Dendritic cell treated with granulocyte-macrophage colony-stimulating factor and Interleukin-4, amounts not matched to agents 40 ng/mL and 50 ng/mL, for 4 days (primary cell): ENCODE results near the gene VWF.

Experiments
- H3K27ac Mint-ChIP-seq: one replicate; pipeline ENCODE4 v1.8.0; 2022; ENCODE audit warnings: mild to moderate bottlenecking, mixed read lengths
- H3K27me3 Mint-ChIP-seq: one replicate; pipeline ENCODE4 v1.8.0; 2022; ENCODE audit warnings: mild to moderate bottlenecking, mixed read lengths
- H3K36me3 Mint-ChIP-seq: one replicate; pipeline ENCODE4 v1.8.0; 2022; ENCODE audit warnings: low read depth, mixed read lengths
- H3K4me1 Mint-ChIP-seq: one replicate; pipeline ENCODE4 v1.8.0; 2022; ENCODE audit warnings: low read depth, mixed read lengths
- H3K4me3 Mint-ChIP-seq: one replicate; pipeline ENCODE4 v1.8.0; 2022; ENCODE audit warnings: mild to moderate bottlenecking, moderate library complexity, mixed read lengths
- H3K9me3 Mint-ChIP-seq: one replicate; pipeline ENCODE4 v1.8.0; 2022; ENCODE audit warnings: mixed read lengths
- intact Hi-C: fragments of 100-400 bp; cut with micrococcal nuclease; formaldehyde crosslinking; loops from one replicate; pipeline ENCODE4 v1.15.0; 2022

The VWF gene

DNA sequence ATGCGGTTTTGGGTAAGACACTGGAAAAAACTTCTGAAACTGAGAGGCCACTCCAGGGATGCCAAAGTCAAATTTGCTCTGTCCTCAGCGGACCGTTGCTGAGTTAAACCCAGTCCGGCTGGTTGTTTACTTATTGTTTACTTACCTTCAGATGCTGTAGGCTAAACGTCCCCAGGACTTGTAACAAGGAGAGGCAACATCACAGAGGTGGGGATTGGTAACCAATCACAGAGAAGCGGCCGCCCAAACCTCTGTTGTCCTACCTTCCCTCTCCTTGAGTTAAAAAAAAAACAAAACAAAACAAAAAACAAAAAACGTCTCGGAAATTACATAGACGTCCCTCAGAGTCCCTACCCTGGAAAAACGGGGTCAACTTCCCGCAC, 179.8 kb downstream of the VWF start:
- Mint-ChIP-seq H3K27ac (no peak overlapping the region), H3K36me3 (no peaks in the 10 kb centered on the region), H3K4me3 (no peak overlapping the region), H3K9me3 (no peaks in the 10 kb centered on the region), H3K4me1 (peaks cover 6% of the 10 kb centered on the region), H3K27me3 (peaks cover 58% of the 10 kb centered on the region)
- intact Hi-C loops = no loop called here

DNA sequence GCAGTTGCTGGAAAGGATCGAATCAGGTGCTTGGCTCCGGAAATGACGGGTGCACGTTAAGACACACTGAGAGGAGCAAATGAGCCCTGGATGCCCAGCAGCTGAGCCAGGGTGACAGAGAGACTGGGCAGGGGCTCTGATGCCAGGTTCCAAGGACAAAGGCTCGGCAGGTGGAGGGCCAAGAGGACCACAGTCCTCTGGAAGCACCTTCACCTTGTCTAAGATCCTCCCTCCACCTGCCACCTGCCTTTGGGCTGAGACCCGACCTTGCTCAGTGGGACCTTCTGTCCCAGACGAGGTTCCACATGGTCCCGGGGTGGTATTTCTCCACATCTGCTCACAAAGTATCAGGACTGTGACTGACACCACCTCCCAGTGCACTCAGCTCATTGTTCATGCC, 180.4 kb downstream of the VWF start:
- intact Hi-C loops = no loop called here
- Mint-ChIP-seq H3K27ac (no peak overlapping the region), H3K4me1 (peaks cover 6% of the 10 kb centered on the region), H3K9me3 (no peaks in the 10 kb centered on the region), H3K36me3 (no peaks in the 10 kb centered on the region), H3K27me3 (peaks cover 58% of the 10 kb centered on the region), H3K4me3 (no peak overlapping the region)

DNA sequence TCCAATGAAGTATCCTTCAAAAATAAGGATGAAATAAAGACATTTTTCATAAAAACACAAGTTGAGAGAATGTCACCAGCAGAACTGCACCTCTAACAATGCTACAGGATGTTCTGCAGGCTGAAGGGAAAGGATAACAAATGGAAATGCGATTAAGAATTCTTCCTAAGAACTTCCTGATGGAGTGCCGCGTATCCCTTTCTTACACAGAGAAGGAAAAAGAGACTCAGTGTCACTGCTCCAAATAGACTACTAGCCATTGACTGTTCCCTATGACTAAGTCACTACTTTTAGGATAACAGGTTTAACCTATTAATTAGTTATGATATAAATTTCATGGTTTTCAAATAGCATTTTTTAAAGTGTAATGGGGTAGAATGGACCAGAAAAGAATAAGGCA, 182.6 kb downstream of the VWF start:
- Mint-ChIP-seq H3K4me1 (peaks cover 6% of the 10 kb centered on the region), H3K36me3 (no peaks in the 10 kb centered on the region), H3K4me3 (no peak overlapping the region), H3K27ac (no peak overlapping the region), H3K27me3 (peaks cover 51% of the 10 kb centered on the region), H3K9me3 (no peaks in the 10 kb centered on the region)
- intact Hi-C loops = no loop called here

- intact Hi-C loops = no loop called here
- Mint-ChIP-seq H3K27ac (no peak overlapping the region), H3K4me1 (no peaks in the 10 kb centered on the region), H3K4me3 (no peak overlapping the region), H3K36me3 (no peaks in the 10 kb centered on the region), H3K27me3 (peaks cover 7% of the 10 kb centered on the region), H3K9me3 (no peaks in the 10 kb centered on the region)
Measured at GRCh38 chr12:5927732-5928516, 196.5 kb downstream of the VWF start.

- Mint-ChIP-seq H3K27ac (no peak overlapping the region), H3K27me3 (peaks cover 7% of the 10 kb centered on the region), H3K4me1 (no peaks in the 10 kb centered on the region), H3K4me3 (no peak overlapping the region), H3K9me3 (no peaks in the 10 kb centered on the region), H3K36me3 (no peaks in the 10 kb centered on the region)
- intact Hi-C loops = no loop called here
Measured at GRCh38 chr12:5925646-5926045, 198.8 kb downstream of the VWF start.

DNA sequence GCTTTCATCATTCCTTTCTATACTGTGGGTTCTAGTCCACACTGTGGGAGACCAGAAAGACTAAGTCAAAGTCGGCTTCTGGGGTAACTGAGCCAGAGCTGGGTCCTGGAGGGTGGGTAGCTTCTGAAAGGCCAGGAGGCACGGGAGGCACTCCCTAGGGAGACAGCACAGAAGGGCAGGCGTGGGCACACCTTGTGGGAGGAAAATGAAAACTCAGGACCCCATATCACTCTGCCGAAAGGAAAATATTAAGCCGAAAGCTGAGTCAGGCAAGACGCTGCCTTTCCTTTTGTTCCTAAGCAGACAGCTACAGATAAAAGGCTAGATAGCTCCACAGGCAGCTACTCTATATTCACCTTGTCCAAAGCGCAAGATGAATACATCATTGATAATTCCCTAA, 200.1 kb downstream of the VWF start:
- H3K27me3 Mint-ChIP-seq = peaks cover 7% of the 10 kb centered on the region
- no peak overlapping the region for H3K27ac Mint-ChIP-seq
- no peaks in the 10 kb centered on the region for H3K4me1 Mint-ChIP-seq
- no peak overlapping the region for H3K4me3 Mint-ChIP-seq
- no peaks in the 10 kb centered on the region for H3K36me3 Mint-ChIP-seq
- no peaks in the 10 kb centered on the region for H3K9me3 Mint-ChIP-seq
- intact Hi-C loops = no loop called here

DNA sequence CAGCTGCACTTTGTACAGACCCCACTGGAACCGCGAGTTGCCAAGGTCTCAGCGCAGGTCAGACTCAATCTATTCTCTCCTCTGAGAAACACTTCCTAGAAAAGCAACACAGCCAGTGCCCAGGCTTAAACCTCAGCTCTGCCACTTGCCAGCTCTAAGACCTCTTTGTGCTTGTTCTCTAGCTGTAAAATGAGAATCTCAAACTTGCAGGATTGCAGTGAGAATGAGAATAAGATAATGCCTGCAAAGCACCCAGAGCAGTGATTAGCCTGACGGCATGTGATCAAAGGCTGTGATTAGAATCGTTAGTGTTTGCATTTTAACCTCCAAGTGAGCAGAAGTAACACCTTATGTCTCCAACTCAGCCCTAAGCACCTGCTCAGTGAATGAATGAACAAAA, 200.7 kb downstream of the VWF start:
- H3K36me3 Mint-ChIP-seq = no peaks in the 10 kb centered on the region
- H3K4me1 Mint-ChIP-seq = no peaks in the 10 kb centered on the region
- no peaks in the 10 kb centered on the region for H3K9me3 Mint-ChIP-seq
- H3K27me3 Mint-ChIP-seq = peaks cover 5% of the 10 kb centered on the region
- intact Hi-C loops = no loop called here
- no peak overlapping the region for H3K4me3 Mint-ChIP-seq
- H3K27ac Mint-ChIP-seq = no peak overlapping the region

DNA sequence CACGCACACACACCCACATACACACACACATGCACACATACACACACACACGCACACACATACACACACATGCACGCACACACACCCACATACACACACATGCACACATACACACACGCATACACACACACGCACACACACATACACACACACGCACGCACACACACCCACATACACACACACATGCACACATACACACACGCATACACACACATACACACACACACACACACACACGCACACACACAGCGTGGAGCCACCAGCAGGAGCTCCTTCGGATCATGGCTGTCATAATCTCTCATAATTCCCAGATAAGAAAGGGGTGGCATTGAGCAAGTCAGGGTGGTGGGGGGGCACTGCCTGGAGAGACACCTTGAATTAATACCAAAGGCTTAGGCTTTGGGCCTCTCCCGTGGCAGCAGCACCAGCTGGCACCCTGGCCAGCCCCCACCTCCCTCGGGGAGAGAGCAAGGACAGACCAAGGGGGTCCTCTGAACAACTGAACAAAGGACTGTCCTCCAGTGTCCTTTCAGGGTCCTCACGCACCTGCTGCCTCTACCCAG, 201.3 kb downstream of the VWF start:
- Mint-ChIP-seq H3K27me3 (peaks cover 5% of the 10 kb centered on the region), H3K4me3 (no peak overlapping the region), H3K9me3 (no peaks in the 10 kb centered on the region), H3K27ac (no peak overlapping the region), H3K36me3 (no peaks in the 10 kb centered on the region), H3K4me1 (no peaks in the 10 kb centered on the region)
- intact Hi-C loops = no loop called here

DNA sequence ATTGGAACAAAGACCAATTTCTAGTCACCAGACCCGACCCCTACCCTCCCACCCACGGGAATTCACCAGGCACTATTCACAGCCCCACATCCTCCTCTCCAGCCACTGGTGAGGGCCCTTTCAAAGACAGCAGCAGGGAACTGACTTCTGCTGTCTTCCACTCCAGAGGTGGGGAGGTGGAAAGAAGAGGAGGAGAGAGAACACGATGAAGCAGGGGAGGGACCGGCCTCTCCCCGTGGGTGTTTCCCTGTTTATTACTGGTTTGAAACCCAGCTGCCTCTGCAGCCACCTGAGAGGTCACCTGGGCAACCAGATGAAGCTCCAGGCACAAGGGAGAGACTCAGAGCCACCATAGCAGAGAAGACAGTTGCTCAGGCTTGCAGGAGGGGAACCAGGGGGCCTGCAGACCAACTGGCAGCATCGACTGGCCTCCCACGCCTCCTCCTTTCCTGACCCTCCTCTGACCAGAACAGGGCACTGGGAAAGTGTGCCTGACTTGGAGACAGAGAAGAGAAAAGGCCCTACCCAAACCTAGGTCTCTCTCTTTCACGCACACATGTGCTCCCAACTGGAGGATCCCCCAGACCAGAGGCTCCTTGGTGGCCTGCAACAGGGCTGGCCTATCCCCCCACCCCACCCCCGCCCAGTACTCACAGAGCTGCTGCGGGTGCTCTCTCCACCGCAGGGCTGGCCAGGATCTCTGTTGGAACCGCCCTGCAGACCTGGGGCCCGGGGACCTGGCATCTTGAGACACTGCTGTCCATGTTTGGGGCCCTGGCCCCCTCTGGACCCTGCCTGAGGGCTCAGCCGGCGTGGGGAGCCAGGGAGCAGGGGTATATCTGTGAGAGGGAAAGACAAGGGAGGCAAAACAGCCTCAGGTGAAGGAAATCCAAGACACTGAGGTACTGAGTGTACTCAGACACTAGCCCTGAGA, 202.2 kb downstream of the VWF start:
- Mint-ChIP-seq H3K27me3 (peaks cover 4% of the 10 kb centered on the region), H3K4me3 (no peak overlapping the region), H3K9me3 (no peaks in the 10 kb centered on the region), H3K36me3 (no peaks in the 10 kb centered on the region), H3K27ac (no peak overlapping the region), H3K4me1 (no peaks in the 10 kb centered on the region)
- intact Hi-C loops = no loop called here

DNA sequence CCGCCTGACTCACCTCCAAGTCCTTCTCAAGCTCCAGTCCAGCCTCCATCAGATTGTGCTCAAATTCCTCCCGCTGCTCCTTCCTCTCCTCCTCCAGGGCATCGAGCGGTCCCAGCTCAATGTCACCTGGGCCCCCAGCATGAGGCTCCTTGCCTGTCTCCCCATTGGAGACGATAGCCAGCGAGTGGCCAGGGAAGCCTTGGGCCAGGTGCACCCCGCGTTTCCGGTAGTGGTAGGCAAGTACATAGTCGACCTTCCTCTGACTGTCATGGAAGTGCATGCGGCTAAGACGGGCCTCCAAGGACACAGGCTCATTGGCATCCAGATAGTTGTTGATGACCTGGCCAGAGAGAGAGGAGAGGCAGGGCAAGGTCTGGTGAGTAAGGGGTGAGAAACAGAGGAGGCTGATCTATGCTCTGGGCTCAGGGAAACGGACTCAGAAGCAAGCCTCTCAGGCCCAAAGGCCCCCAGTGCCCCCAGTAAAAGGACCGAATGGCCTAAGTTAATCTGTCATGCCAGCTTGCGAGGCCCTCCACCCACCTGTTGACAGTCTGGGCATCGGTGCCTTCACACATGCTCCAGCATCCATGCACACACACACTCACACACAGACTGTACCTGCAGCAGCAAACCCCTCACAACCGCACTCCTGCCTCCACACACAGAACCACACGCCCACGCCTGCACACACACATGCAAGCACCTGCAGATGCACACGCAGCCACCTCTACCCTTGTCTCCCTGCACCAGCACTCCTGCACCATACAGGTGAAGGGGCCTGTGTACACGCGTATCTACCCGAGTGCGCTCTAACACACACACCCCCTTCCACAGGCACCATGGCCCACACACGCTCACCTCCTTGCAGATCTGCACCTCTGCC, 203.2 kb downstream of the VWF start:
- peaks cover 2% of the 10 kb centered on the region for H3K27me3 Mint-ChIP-seq
- no peaks in the 10 kb centered on the region for H3K36me3 Mint-ChIP-seq
- no peaks in the 10 kb centered on the region for H3K4me1 Mint-ChIP-seq
- no peak overlapping the region for H3K27ac Mint-ChIP-seq
- no peak overlapping the region for H3K4me3 Mint-ChIP-seq
- intact Hi-C loops = no loop called here
- H3K9me3 Mint-ChIP-seq = no peaks in the 10 kb centered on the region

- H3K4me1 Mint-ChIP-seq = no peaks in the 10 kb centered on the region
- peaks cover 2% of the 10 kb centered on the region for H3K27me3 Mint-ChIP-seq
- H3K27ac Mint-ChIP-seq = no peak overlapping the region
- no peaks in the 10 kb centered on the region for H3K36me3 Mint-ChIP-seq
- intact Hi-C loops = no loop called here
- no peak overlapping the region for H3K4me3 Mint-ChIP-seq
- H3K9me3 Mint-ChIP-seq = no peaks in the 10 kb centered on the region
Measured at GRCh38 chr12:5916785-5917290, 207.6 kb downstream of the VWF start.

- H3K4me1 Mint-ChIP-seq = no peaks in the 10 kb centered on the region
- H3K27ac Mint-ChIP-seq = no peak overlapping the region
- H3K27me3 Mint-ChIP-seq = peaks cover 2% of the 10 kb centered on the region
- H3K4me3 Mint-ChIP-seq = no peak overlapping the region
- intact Hi-C loops = no loop called here
- no peaks in the 10 kb centered on the region for H3K36me3 Mint-ChIP-seq
- H3K9me3 Mint-ChIP-seq = no peaks in the 10 kb centered on the region
Measured at GRCh38 chr12:5915511-5915910, 209.0 kb downstream of the VWF start.

GRCh38 chr12:5914387-5915149, 209.9 kb downstream of the VWF start:
- H3K27me3 Mint-ChIP-seq = peaks cover 2% of the 10 kb centered on the region
- no peak overlapping the region for H3K4me3 Mint-ChIP-seq

More at GRCh38 chr12:5914387-5915149, 209.9 kb downstream of the VWF start:
- Mint-ChIP-seq H3K9me3 (no peaks in the 10 kb centered on the region), H3K36me3 (no peaks in the 10 kb centered on the region), H3K27ac (no peak overlapping the region), H3K4me1 (no peaks in the 10 kb centered on the region)
- intact Hi-C loops = no loop called here
